SU-DHL-6 (cell line): Measurements from ENCODE around the gene TIPRL.

ENCODE experiments used
- EZH2phosphoT487 ChIP-seq: fragments of 200-600 bp; sonication (generic), shearing (Covaris generic); conservative IDR thresholded peaks from 2 replicates; pipeline ENCODE4 v1.6.1; 2018; ENCODE audit warnings: mild to moderate bottlenecking, antibody characterized with exemption, low read length, moderate library complexity, mixed read lengths
- TF ChIP-seq, protein P1 (sequence below): fragments of 200-600 bp; sonication (generic); IDR thresholded peaks from one replicate; pipeline ENCODE4 v1.5.1; 2017; ENCODE audit warnings: antibody characterized with exemption, mild to moderate bottlenecking, low read length, moderate library complexity; ENCODE audit not compliant: insufficient read depth, poor library complexity, severe bottlenecking

DNA sequence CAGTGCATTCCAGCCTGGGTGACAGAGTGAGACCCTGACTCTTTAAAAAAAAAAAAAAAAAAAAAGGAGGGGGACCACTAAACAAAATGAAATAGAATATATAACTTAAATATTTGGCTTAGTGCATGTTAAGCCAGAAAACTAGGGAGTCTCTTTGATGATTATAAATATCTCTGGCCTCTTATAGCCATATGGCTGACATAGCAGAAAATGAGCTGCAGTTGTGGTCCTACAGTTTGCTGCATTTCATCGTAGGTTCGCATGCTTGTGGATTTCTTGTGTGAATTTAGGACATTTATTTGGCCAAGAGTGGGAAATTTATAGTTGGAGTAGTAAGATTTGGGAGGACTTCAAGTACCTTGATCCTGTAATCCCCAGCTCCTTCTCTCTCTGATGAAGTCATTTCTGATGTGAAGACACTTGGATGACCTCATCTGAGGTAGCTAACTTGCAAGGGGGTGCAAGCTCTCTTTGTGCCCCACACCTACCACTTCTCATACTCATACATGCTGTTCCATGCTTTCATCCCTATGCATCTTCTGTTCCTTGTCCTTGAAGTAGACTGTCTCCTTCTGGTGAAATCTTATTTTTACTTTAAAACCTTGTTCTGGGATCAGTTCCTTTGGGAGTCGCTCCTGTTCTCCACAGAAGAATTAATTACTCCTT is 6.4 kb upstream of the TIPRL start:
- TF ChIP-seq, protein P1, sequence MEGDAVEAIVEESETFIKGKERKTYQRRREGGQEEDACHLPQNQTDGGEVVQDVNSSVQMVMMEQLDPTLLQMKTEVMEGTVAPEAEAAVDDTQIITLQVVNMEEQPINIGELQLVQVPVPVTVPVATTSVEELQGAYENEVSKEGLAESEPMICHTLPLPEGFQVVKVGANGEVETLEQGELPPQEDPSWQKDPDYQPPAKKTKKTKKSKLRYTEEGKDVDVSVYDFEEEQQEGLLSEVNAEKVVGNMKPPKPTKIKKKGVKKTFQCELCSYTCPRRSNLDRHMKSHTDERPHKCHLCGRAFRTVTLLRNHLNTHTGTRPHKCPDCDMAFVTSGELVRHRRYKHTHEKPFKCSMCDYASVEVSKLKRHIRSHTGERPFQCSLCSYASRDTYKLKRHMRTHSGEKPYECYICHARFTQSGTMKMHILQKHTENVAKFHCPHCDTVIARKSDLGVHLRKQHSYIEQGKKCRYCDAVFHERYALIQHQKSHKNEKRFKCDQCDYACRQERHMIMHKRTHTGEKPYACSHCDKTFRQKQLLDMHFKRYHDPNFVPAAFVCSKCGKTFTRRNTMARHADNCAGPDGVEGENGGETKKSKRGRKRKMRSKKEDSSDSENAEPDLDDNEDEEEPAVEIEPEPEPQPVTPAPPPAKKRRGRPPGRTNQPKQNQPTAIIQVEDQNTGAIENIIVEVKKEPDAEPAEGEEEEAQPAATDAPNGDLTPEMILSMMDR: no peak
- no peak for TF ChIP-seq EZH2phosphoT487
